SK-N-SH treated with all-trans-retinoic acid at 6 μM for 48 hours (cell line): Measurements from ENCODE around the gene MLYCD.

Experiments
- ARNTL ChIP-seq: fragments of 450-650 bp; formaldehyde crosslinking; IDR thresholded peaks from 2 replicates; pipeline ENCODE4 v1.5.0; 2020; ENCODE audit warnings: low read depth, mild to moderate bottlenecking, moderate library complexity, borderline replicate concordance
- CREB5 ChIP-seq: fragments of 250-450 bp; sonication (Bioruptor Pico); IDR thresholded peaks from 2 replicates; pipeline ENCODE4 v1.5.1; 2020; ENCODE audit warnings: low read depth, mild to moderate bottlenecking, moderate library complexity
- PATZ1 ChIP-seq: fragments of 250-450 bp; sonication (Bioruptor Pico); IDR thresholded peaks from 2 replicates; pipeline ENCODE4 v1.8.0; 2020; ENCODE audit warnings: mild to moderate bottlenecking, moderate library complexity, borderline replicate concordance
- PPARA ChIP-seq: fragments of 250-450 bp; sonication (Bioruptor Pico); IDR thresholded peaks from 2 replicates; pipeline ENCODE4 v1.5.0; 2020; ENCODE audit warnings: mild to moderate bottlenecking, borderline replicate concordance
- RARB ChIP-seq: fragments of 250-450 bp; sonication (Bioruptor Pico); IDR thresholded peaks from 2 replicates; pipeline ENCODE4 v1.8.0; 2021; ENCODE audit warnings: mild to moderate bottlenecking, moderate library complexity
- TCF4 ChIP-seq: fragments of 250-450 bp; sonication (Bioruptor Pico); IDR thresholded peaks from 2 replicates; pipeline ENCODE4 v1.8.0; 2021; ENCODE audit warnings: mild to moderate bottlenecking, moderate library complexity, borderline replicate concordance
- ZFP30 ChIP-seq: fragments of 450-650 bp; formaldehyde crosslinking; IDR thresholded peaks from 2 replicates; pipeline ENCODE4 v1.5.0; 2022; ENCODE audit warnings: mild to moderate bottlenecking, moderate library complexity
- ZNF70 ChIP-seq: fragments of 450-650 bp; formaldehyde crosslinking; IDR thresholded peaks from 2 replicates; pipeline ENCODE4 v1.5.0; 2020; ENCODE audit warnings: mild to moderate bottlenecking, moderate library complexity

GRCh38 chr16:83899272-83899897, 470 bp downstream of the MLYCD start:
- TF ChIP-seq CREB5 (CRISPR knock-in tag), result no peak
- no peak for TF ChIP-seq PATZ1
- TF ChIP-seq RARB (CRISPR knock-in tag), result no peak
- TF ChIP-seq PPARA, result no peak
- no peak for TF ChIP-seq ZNF70 (CRISPR knock-in tag)
- TF ChIP-seq TCF4 (CRISPR knock-in tag), result no peak
- no peak for TF ChIP-seq ARNTL
- TF ChIP-seq ZFP30 (CRISPR knock-in tag), result no peak
